ENCODE measurements around the gene PDC. TPM values are rescaled to one million over a fixed set of nuclear protein-coding genes. Genes with fewer than 3 reads are reported as not detected.

The PDC gene
- total and polyA plus RNA-seq, 2 experiments from 2014 or later, result 0.94 TPM; not detected in 1

- DNase-seq, result no peak
- in situ Hi-C loops (cut with MboI), result no loop called here
These were observed 40.6 kb downstream of the PDC start for GRCh38 chr1:186420311-186420710.

DNA sequence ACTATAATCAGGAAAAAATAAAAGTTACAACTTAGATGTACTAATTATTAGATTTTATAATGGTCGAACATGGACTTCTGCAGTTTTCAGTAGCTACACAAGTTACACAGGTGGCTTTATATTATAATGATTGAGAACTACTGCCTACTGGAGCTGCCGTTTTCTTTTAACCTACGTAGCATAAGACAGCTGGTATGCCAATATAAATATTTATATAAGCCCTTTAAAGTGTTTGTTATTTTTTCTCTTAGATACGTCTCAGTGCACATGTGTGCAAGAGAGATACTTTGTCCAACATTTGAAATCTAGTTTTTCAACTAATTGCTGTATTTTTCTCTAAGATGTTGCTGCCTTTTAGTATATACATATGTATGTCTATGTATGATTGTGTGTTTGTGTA, 42.4 kb downstream of the PDC start:
- in situ Hi-C loops (cut with MboI), result no loop called here
- Histone ChIP-seq H3K79me2 (ENCODE audit: insufficient read depth) (no peaks in the 10 kb centered on the region), H3F3A (ENCODE audit: insufficient read depth) (no peaks in the 10 kb centered on the region), H3K27ac (no peak overlapping the region), H3K27me3 (replicated peaks; ENCODE audit: insufficient read depth) (no peaks in the 10 kb centered on the region), H3K4me1 (ENCODE audit: insufficient read depth) (no peaks in the 10 kb centered on the region; the same call in 1 of the 2 replicates), H3K9me2 (ENCODE audit: insufficient read depth) (no peaks in the 10 kb centered on the region), H2AFZ (no peak overlapping the region), H4K20me1 (ENCODE audit: insufficient read depth) (no peaks in the 10 kb centered on the region), H3K4me2 (ENCODE audit: unreplicated experiment) (no peak overlapping the region), H3K9ac (no peak overlapping the region), H3K9me3 (ENCODE audit: low read depth) (no peaks in the 10 kb centered on the region), H3K4me3 (no peak overlapping the region), H3K36me3 (ENCODE audit: low read depth) (peaks cover 31% of the 10 kb centered on the region)
- TF ChIP-seq EZH2phosphoT487 (IDR thresholded peaks at IDR 0.05; ENCODE audit: insufficient read depth, low read depth) (no peak), EZH2 (IDR thresholded peaks at IDR 0.05; ENCODE audit: insufficient read depth, poor library complexity, severe bottlenecking) (no peak)
- 95 to 96% methylated on average over 4 of the region's 4 CpGs for WGBS, 2 experiments (ENCODE audit: low coverage in 1 of 2, low lambda C conversion rate in 2 of 2, missing lambda C conversion rate in 2 of 2)
- no peak for DNase-seq

More at GRCh38 chr1:186420311-186420710, 40.6 kb downstream of the PDC start:
- Histone ChIP-seq H3K36me3 (ENCODE audit: low read depth) (peaks cover 26% of the 10 kb centered on the region), H3F3A (ENCODE audit: insufficient read depth) (no peaks in the 10 kb centered on the region), H3K27ac (no peak overlapping the region), H4K20me1 (ENCODE audit: insufficient read depth) (no peaks in the 10 kb centered on the region), H3K27me3 (replicated peaks; ENCODE audit: insufficient read depth) (no peaks in the 10 kb centered on the region), H3K4me3 (no peak overlapping the region), H3K4me1 (ENCODE audit: insufficient read depth) (no peaks in the 10 kb centered on the region), H2AFZ (no peak overlapping the region), H3K9me2 (ENCODE audit: insufficient read depth) (no peaks in the 10 kb centered on the region), H3K9ac (no peak overlapping the region), H3K9me3 (ENCODE audit: low read depth) (no peaks in the 10 kb centered on the region), H3K79me2 (ENCODE audit: insufficient read depth) (no peaks in the 10 kb centered on the region), H3K4me2 (ENCODE audit: unreplicated experiment) (no peak overlapping the region)
- TF ChIP-seq EZH2 (IDR thresholded peaks at IDR 0.05; ENCODE audit: insufficient read depth, poor library complexity, severe bottlenecking) (no peak), EZH2phosphoT487 (IDR thresholded peaks at IDR 0.05; ENCODE audit: insufficient read depth, low read depth) (no peak)

- Histone ChIP-seq H2AFZ (no peak overlapping the region), H3K36me3 (ENCODE audit: low read depth) (peaks cover 48% of the 10 kb centered on the region), H3K79me2 (ENCODE audit: insufficient read depth) (no peaks in the 10 kb centered on the region), H4K20me1 (ENCODE audit: insufficient read depth) (no peaks in the 10 kb centered on the region), H3K4me3 (no peak overlapping the region), H3K4me2 (ENCODE audit: unreplicated experiment) (no peak overlapping the region), H3K9ac (no peak overlapping the region), H3K9me3 (ENCODE audit: low read depth) (no peaks in the 10 kb centered on the region), H3K27ac (no peak overlapping the region), H3F3A (ENCODE audit: insufficient read depth) (no peaks in the 10 kb centered on the region), H3K9me2 (ENCODE audit: insufficient read depth) (no peaks in the 10 kb centered on the region), H3K27me3 (replicated peaks; ENCODE audit: insufficient read depth) (no peaks in the 10 kb centered on the region), H3K4me1 (ENCODE audit: insufficient read depth) (peaks cover 9% of the 10 kb centered on the region)
- WGBS, 2 experiments (ENCODE audit: low coverage in 1 of 2, low lambda C conversion rate in 2 of 2, missing lambda C conversion rate in 2 of 2), result 88 to 91% methylated on average over 1 of the region's 1 CpG
- peak; percentile 26 for DNase-seq
- in situ Hi-C loops (cut with MboI), result no loop called here
- TF ChIP-seq EZH2 (IDR thresholded peaks at IDR 0.05; ENCODE audit: insufficient read depth, poor library complexity, severe bottlenecking), result no peak
These were observed 47.6 kb downstream of the PDC start for GRCh38 chr1:186413319-186413718.

- Histone ChIP-seq H3K9me2 (ENCODE audit: insufficient read depth) (no peaks in the 10 kb centered on the region), H3K9ac (no peak overlapping the region), H2AFZ (no peak overlapping the region), H3K9me3 (ENCODE audit: low read depth) (no peaks in the 10 kb centered on the region), H3K36me3 (ENCODE audit: low read depth) (peaks cover 68% of the 10 kb centered on the region), H3K4me1 (ENCODE audit: insufficient read depth) (peaks cover 18% of the 10 kb centered on the region), H3K4me2 (ENCODE audit: unreplicated experiment) (no peak overlapping the region), H3F3A (ENCODE audit: insufficient read depth) (no peaks in the 10 kb centered on the region), H3K4me3 (no peak overlapping the region), H3K79me2 (ENCODE audit: insufficient read depth) (no peaks in the 10 kb centered on the region), H4K20me1 (ENCODE audit: insufficient read depth) (no peaks in the 10 kb centered on the region), H3K27me3 (replicated peaks; ENCODE audit: insufficient read depth) (no peaks in the 10 kb centered on the region), H3K27ac (no peak overlapping the region)
- in situ Hi-C loops (cut with MboI), result loop anchor here (10.0 kb wide), 1 partner anchor 576 kb away; no protein-coding TSS in a partner anchor
- 71 to 80% methylated on average over 3 of the region's 3 CpGs for WGBS, 2 experiments (ENCODE audit: low coverage in 1 of 2, low lambda C conversion rate in 2 of 2, missing lambda C conversion rate in 2 of 2)
- DNase-seq, result no peak
- TF ChIP-seq EZH2phosphoT487 (IDR thresholded peaks at IDR 0.05; ENCODE audit: insufficient read depth, low read depth), result no peak
- TF ChIP-seq EZH2 (IDR thresholded peaks at IDR 0.05; ENCODE audit: insufficient read depth, poor library complexity, severe bottlenecking), result no peak
These were observed 51.8 kb downstream of the PDC start for GRCh38 chr1:186409091-186409490.
